ENCODE measurements around the gene ISY1.
"Not testable (repeated sequence)": the region's sequence is repeated elsewhere in the genome, so short reads cannot be mapped to it uniquely, and the experiment has no call there.

ISY1 gene

GRCh38 chr3:129165594-129165993 lies 4.7 kb upstream of the ISY1 start:
- Histone ChIP-seq H3K4me1 (ENCODE audit: control insufficient read depth, insufficient read depth, low read length) (peaks cover 10% of the 10 kb centered on the region), H3K36me3 (ENCODE audit: control insufficient read depth, insufficient read depth, low read length, severe bottlenecking) (peaks cover 51% of the 10 kb centered on the region)
- DNase-seq (ENCODE audit: low read depth); H3K4me3 ChIP-seq (ENCODE audit: low read length); H3K9me3 ChIP-seq (ENCODE audit: control insufficient read depth, low read length); H3K9ac ChIP-seq (ENCODE audit: low read length); H3K27me3 ChIP-seq (replicated peaks; ENCODE audit: control insufficient read depth, insufficient read depth, low read length): not testable (repeated sequence)

- no peak overlapping the region for H3K9ac ChIP-seq (ENCODE audit: low read length)
- no peak overlapping the region for H3K4me3 ChIP-seq (ENCODE audit: low read length)
- H3K9me3 ChIP-seq (ENCODE audit: control insufficient read depth, low read length) = no peaks in the 10 kb centered on the region
- DNase-seq (ENCODE audit: low read depth) = no peak
- H3K27me3 ChIP-seq (replicated peaks; ENCODE audit: control insufficient read depth, insufficient read depth, low read length) = no peaks in the 10 kb centered on the region
- peaks cover 13% of the 10 kb centered on the region for H3K4me1 ChIP-seq (ENCODE audit: control insufficient read depth, insufficient read depth, low read length)
- peaks cover 41% of the 10 kb centered on the region for H3K36me3 ChIP-seq (ENCODE audit: control insufficient read depth, insufficient read depth, low read length, severe bottlenecking)
Measured at GRCh38 chr3:129164500-129164899, 3.6 kb upstream of the ISY1 start.

- Histone ChIP-seq H3K4me3 (ENCODE audit: low read length) (no peak overlapping the region), H3K4me1 (ENCODE audit: control insufficient read depth, insufficient read depth, low read length) (peaks cover 18% of the 10 kb centered on the region), H3K36me3 (ENCODE audit: control insufficient read depth, insufficient read depth, low read length, severe bottlenecking) (peaks cover 38% of the 10 kb centered on the region), H3K9ac (ENCODE audit: low read length) (peak overlapping the region; percentile 95), H3K9me3 (ENCODE audit: control insufficient read depth, low read length) (no peaks in the 10 kb centered on the region), H3K27me3 (replicated peaks; ENCODE audit: control insufficient read depth, insufficient read depth, low read length) (no peaks in the 10 kb centered on the region)
- DNase-seq (ENCODE audit: low read depth) = no peak
Measured at GRCh38 chr3:129162729-129163579, 2.1 kb upstream of the ISY1 start.

- peak; percentile 33 for DNase-seq (ENCODE audit: low read depth)
- peak overlapping the region; percentile 95 for H3K9ac ChIP-seq (ENCODE audit: low read length)
- H3K4me1 ChIP-seq (ENCODE audit: control insufficient read depth, insufficient read depth, low read length) = peaks cover 18% of the 10 kb centered on the region
- H3K27me3 ChIP-seq (replicated peaks; ENCODE audit: control insufficient read depth, insufficient read depth, low read length) = no peaks in the 10 kb centered on the region
- H3K36me3 ChIP-seq (ENCODE audit: control insufficient read depth, insufficient read depth, low read length, severe bottlenecking) = peaks cover 36% of the 10 kb centered on the region
- no peaks in the 10 kb centered on the region for H3K9me3 ChIP-seq (ENCODE audit: control insufficient read depth, low read length)
- H3K4me3 ChIP-seq (ENCODE audit: low read length) = peak overlapping the region; percentile 99
Measured at GRCh38 chr3:129161860-129162271, 1.0 kb upstream of the ISY1 start.

- no peak for DNase-seq (ENCODE audit: low read depth)
- no peaks in the 10 kb centered on the region for H3K9me3 ChIP-seq (ENCODE audit: control insufficient read depth, low read length)
- no peaks in the 10 kb centered on the region for H3K27me3 ChIP-seq (replicated peaks; ENCODE audit: control insufficient read depth, insufficient read depth, low read length)
- H3K4me1 ChIP-seq (ENCODE audit: control insufficient read depth, insufficient read depth, low read length) = no peaks in the 10 kb centered on the region
- H3K9ac ChIP-seq (ENCODE audit: low read length) = no peak overlapping the region
- H3K4me3 ChIP-seq (ENCODE audit: low read length) = no peak overlapping the region
- peaks cover 61% of the 10 kb centered on the region for H3K36me3 ChIP-seq (ENCODE audit: control insufficient read depth, insufficient read depth, low read length, severe bottlenecking)
Measured at GRCh38 chr3:129144786-129145185, 16.1 kb downstream of the ISY1 start.

- not testable (repeated sequence) for DNase-seq (ENCODE audit: low read depth); H3K4me1 ChIP-seq (ENCODE audit: control insufficient read depth, insufficient read depth, low read length); H3K9me3 ChIP-seq (ENCODE audit: control insufficient read depth, low read length); H3K9ac ChIP-seq (ENCODE audit: low read length); H3K4me3 ChIP-seq (ENCODE audit: low read length); H3K27me3 ChIP-seq (replicated peaks; ENCODE audit: control insufficient read depth, insufficient read depth, low read length)
- H3K36me3 ChIP-seq (ENCODE audit: control insufficient read depth, insufficient read depth, low read length, severe bottlenecking) = peaks cover 59% of the 10 kb centered on the region
Measured at GRCh38 chr3:129141011-129141410, 19.9 kb downstream of the ISY1 start.

- Histone ChIP-seq H3K4me3 (ENCODE audit: low read length) (no peak overlapping the region), H3K9me3 (ENCODE audit: control insufficient read depth, low read length) (no peaks in the 10 kb centered on the region), H3K4me1 (ENCODE audit: control insufficient read depth, insufficient read depth, low read length) (no peaks in the 10 kb centered on the region), H3K9ac (ENCODE audit: low read length) (no peak overlapping the region), H3K27me3 (replicated peaks; ENCODE audit: control insufficient read depth, insufficient read depth, low read length) (no peaks in the 10 kb centered on the region), H3K36me3 (ENCODE audit: control insufficient read depth, insufficient read depth, low read length, severe bottlenecking) (peaks cover 58% of the 10 kb centered on the region)
- no peak for DNase-seq (ENCODE audit: low read depth)
Measured at GRCh38 chr3:129139911-129140310, 21.0 kb downstream of the ISY1 start.

GRCh38 chr3:129136275-129136674 lies 24.6 kb downstream of the ISY1 start:
- H3K36me3 ChIP-seq (ENCODE audit: control insufficient read depth, insufficient read depth, low read length, severe bottlenecking) = peaks cover 77% of the 10 kb centered on the region

GRCh38 chr3:129132097-129132866 lies 28.6 kb downstream of the ISY1 start:
- Histone ChIP-seq H3K9me3 (ENCODE audit: control insufficient read depth, low read length) (no peaks in the 10 kb centered on the region), H3K4me1 (ENCODE audit: control insufficient read depth, insufficient read depth, low read length) (no peaks in the 10 kb centered on the region), H3K27me3 (replicated peaks; ENCODE audit: control insufficient read depth, insufficient read depth, low read length) (no peaks in the 10 kb centered on the region), H3K36me3 (ENCODE audit: control insufficient read depth, insufficient read depth, low read length, severe bottlenecking) (peaks cover 87% of the 10 kb centered on the region), H3K9ac (ENCODE audit: low read length) (no peak overlapping the region), H3K4me3 (ENCODE audit: low read length) (no peak overlapping the region)
- no peak for DNase-seq (ENCODE audit: low read depth)

More at GRCh38 chr3:129136275-129136674, 24.6 kb downstream of the ISY1 start:
- not testable (repeated sequence) for DNase-seq (ENCODE audit: low read depth); H3K4me1 ChIP-seq (ENCODE audit: control insufficient read depth, insufficient read depth, low read length); H3K4me3 ChIP-seq (ENCODE audit: low read length); H3K27me3 ChIP-seq (replicated peaks; ENCODE audit: control insufficient read depth, insufficient read depth, low read length); H3K9me3 ChIP-seq (ENCODE audit: control insufficient read depth, low read length); H3K9ac ChIP-seq (ENCODE audit: low read length)

- Histone ChIP-seq H3K27me3 (replicated peaks; ENCODE audit: control insufficient read depth, insufficient read depth, low read length) (no peaks in the 10 kb centered on the region), H3K4me3 (ENCODE audit: low read length) (no peak overlapping the region), H3K9ac (ENCODE audit: low read length) (no peak overlapping the region), H3K36me3 (ENCODE audit: control insufficient read depth, insufficient read depth, low read length, severe bottlenecking) (peaks cover 84% of the 10 kb centered on the region), H3K9me3 (ENCODE audit: control insufficient read depth, low read length) (no peaks in the 10 kb centered on the region), H3K4me1 (ENCODE audit: control insufficient read depth, insufficient read depth, low read length) (no peaks in the 10 kb centered on the region)
- DNase-seq (ENCODE audit: low read depth) = no peak
Measured at GRCh38 chr3:129131465-129132088, 29.3 kb downstream of the ISY1 start.

GRCh38 chr3:129130291-129130813 lies 30.5 kb downstream of the ISY1 start:
- H3K27me3 ChIP-seq (replicated peaks; ENCODE audit: control insufficient read depth, insufficient read depth, low read length) = no peaks in the 10 kb centered on the region
- no peaks in the 10 kb centered on the region for H3K9me3 ChIP-seq (ENCODE audit: control insufficient read depth, low read length)
- no peaks in the 10 kb centered on the region for H3K4me1 ChIP-seq (ENCODE audit: control insufficient read depth, insufficient read depth, low read length)
- H3K4me3 ChIP-seq (ENCODE audit: low read length) = no peak overlapping the region
- no peak overlapping the region for H3K9ac ChIP-seq (ENCODE audit: low read length)
- H3K36me3 ChIP-seq (ENCODE audit: control insufficient read depth, insufficient read depth, low read length, severe bottlenecking) = peaks cover 79% of the 10 kb centered on the region
- no peak for DNase-seq (ENCODE audit: low read depth)

Measured in adipocyte (in vitro differentiated cells).